Measurements from ENCODE around the gene AGL. TPM values are rescaled to one million over a fixed set of nuclear protein-coding genes. Genes with fewer than 3 reads are reported as not detected.

The AGL gene
- total and polyA plus RNA-seq, 9 donors = 101 to 280 (median 194) TPM

DNA sequence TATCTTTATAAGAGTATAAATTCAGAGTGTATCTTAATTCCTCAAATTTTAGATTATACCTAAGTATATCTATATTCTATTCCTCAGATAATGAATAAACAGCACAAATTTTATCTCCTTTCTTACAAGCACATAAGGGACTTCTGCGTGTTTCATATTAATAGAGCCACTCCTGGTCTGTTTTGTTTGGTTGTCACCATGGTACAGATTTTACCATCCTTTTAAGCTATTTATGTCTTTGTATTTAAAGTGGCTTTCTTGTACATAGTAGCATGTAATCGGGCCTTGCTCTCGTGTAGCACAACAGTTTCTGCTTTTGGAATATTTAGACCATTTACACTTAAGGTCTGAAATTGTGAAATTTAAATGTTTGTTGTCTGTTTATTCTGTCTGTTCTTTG, 67.1 kb downstream of the AGL start:
- H3K27ac ChIP-seq (ENCODE audit: low read length) = no peak overlapping the region
- H3K27me3 ChIP-seq (ENCODE audit: control insufficient read depth, insufficient read depth, low read length) = no peaks in the 10 kb centered on the region
- no peak for DNase-seq
- H3K4me1 ChIP-seq (ENCODE audit: control insufficient read depth, insufficient read depth, low read length) = no peaks in the 10 kb centered on the region
- peaks cover 19% of the 10 kb centered on the region for H3K36me3 ChIP-seq (ENCODE audit: control insufficient read depth, insufficient read depth, low read length)
- no peaks in the 10 kb centered on the region for H3K9me3 ChIP-seq (replicated peaks; ENCODE audit: control insufficient read depth, low read depth, low read length)
- no peak overlapping the region for H3K4me3 ChIP-seq (ENCODE audit: low read length)
- WGBS (ENCODE audit: insufficient coverage) = no CpG with 5 or more reads among the region's 3 CpGs

DNA sequence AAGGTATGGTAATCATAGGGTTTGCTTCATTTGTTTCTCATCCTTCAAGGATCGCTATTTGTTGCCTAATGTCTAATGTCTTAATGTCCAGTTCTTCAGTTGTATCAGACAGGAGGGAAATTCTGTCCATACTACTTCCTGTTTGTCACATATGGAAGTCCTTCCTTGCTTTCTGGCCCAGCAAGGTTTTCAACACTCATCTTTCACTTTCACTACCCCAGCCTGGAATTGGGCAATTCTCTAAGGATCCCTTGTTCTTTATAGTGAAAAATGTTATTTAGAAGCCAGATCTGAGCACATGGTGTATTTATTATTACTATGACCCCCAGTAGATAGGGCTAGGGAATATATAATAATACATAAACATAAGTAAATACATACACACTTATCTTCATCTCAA, 69.1 kb downstream of the AGL start:
- Histone ChIP-seq H3K4me3 (ENCODE audit: low read length) (no peak overlapping the region), H3K36me3 (ENCODE audit: control insufficient read depth, insufficient read depth, low read length) (peaks cover 12% of the 10 kb centered on the region), H3K27ac (ENCODE audit: low read length) (no peak overlapping the region), H3K27me3 (ENCODE audit: control insufficient read depth, insufficient read depth, low read length) (no peaks in the 10 kb centered on the region), H3K9me3 (replicated peaks; ENCODE audit: control insufficient read depth, low read depth, low read length) (no peaks in the 10 kb centered on the region), H3K4me1 (ENCODE audit: control insufficient read depth, insufficient read depth, low read length) (no peaks in the 10 kb centered on the region)
- peak; percentile 76 for DNase-seq
- no CpG with 5 or more reads among the region's 1 CpG for WGBS (ENCODE audit: insufficient coverage)

DNA sequence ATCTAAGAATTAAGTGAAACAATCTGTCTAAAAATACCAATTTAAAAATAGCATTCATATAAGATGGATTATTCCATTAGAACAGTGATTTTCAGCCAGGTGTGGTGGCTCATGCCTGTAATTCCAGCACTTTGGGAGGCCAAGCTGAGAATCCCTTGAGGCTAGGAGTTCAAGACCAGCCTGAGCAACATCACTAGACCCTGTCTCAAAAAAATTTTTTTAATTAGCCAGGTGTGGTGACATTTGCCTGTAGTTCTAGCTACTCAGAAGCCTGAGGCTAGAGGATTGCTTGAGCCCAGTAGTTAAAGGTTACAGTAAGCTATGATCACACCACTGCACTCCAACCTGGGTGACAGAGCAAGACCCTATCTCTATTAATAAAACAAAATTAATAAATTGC, 84.6 kb downstream of the AGL start:
- H3K27me3 ChIP-seq (ENCODE audit: control insufficient read depth, insufficient read depth, low read length) = no peaks in the 10 kb centered on the region
- no peak for DNase-seq

DNA sequence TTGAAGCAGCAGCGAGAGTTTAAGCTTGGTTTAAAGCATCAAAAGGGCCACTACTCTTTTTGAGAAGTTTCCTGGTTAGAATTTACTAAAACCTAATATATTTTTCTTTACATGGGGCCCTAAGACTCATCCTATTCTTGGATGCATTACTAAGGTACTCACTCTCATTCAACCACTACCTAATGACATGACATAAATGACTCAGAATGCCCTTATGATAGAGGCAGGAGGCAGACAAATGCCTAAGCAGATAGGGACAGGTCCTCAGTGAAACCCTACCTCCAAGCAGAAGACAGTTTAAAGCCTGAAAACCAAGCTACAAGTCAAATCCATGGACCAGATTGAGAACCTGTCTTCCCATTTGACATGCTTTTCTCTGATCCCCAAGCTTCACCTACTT, 85.4 kb downstream of the AGL start:
- Histone ChIP-seq H3K27me3 (ENCODE audit: control insufficient read depth, insufficient read depth, low read length) (no peaks in the 10 kb centered on the region), H3K36me3 (ENCODE audit: control insufficient read depth, insufficient read depth, low read length) (no peaks in the 10 kb centered on the region), H3K4me3 (ENCODE audit: low read length) (no peak overlapping the region), H3K4me1 (ENCODE audit: control insufficient read depth, insufficient read depth, low read length) (no peaks in the 10 kb centered on the region), H3K27ac (ENCODE audit: low read length) (no peak overlapping the region), H3K9me3 (replicated peaks; ENCODE audit: control insufficient read depth, low read depth, low read length) (no peaks in the 10 kb centered on the region)
- WGBS (ENCODE audit: insufficient coverage) = no CpG with 5 or more reads among the region's 1 CpG
- no peak for DNase-seq

More for the DNA sequence above, 84.6 kb downstream of the AGL start:
- H3K27ac ChIP-seq (ENCODE audit: low read length) = no peak overlapping the region
- no peak overlapping the region for H3K4me3 ChIP-seq (ENCODE audit: low read length)
- H3K4me1 ChIP-seq (ENCODE audit: control insufficient read depth, insufficient read depth, low read length) = no peaks in the 10 kb centered on the region
- no peaks in the 10 kb centered on the region for H3K36me3 ChIP-seq (ENCODE audit: control insufficient read depth, insufficient read depth, low read length)
- no peaks in the 10 kb centered on the region for H3K9me3 ChIP-seq (replicated peaks; ENCODE audit: control insufficient read depth, low read depth, low read length)

DNA sequence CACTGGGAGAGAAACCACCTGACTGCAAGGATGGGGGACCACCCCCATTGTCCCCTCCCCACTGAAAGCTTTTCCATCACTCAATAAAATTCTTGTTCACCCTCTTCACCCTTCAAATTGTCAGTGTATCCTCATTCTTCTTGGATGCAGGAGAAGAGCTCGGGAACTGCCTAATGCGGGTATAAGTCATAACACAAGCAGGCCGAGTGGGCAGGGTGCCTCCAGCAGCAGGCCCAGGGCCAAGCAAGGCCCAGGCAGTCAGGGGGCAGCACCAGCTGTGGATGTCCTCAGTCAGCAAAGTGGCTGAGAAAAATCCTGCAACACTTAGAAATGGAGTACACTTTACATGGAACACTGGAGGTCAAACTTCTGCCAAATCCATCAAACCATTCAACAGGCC, 85.9 kb downstream of the AGL start:
- Histone ChIP-seq H3K27ac (ENCODE audit: low read length) (no peak overlapping the region), H3K4me3 (ENCODE audit: low read length) (no peak overlapping the region), H3K36me3 (ENCODE audit: control insufficient read depth, insufficient read depth, low read length) (no peaks in the 10 kb centered on the region), H3K9me3 (replicated peaks; ENCODE audit: control insufficient read depth, low read depth, low read length) (no peaks in the 10 kb centered on the region), H3K27me3 (ENCODE audit: control insufficient read depth, insufficient read depth, low read length) (no peaks in the 10 kb centered on the region), H3K4me1 (ENCODE audit: control insufficient read depth, insufficient read depth, low read length) (no peaks in the 10 kb centered on the region)
- DNase-seq = no peak
- 100% methylated on average over 2 of the region's 3 CpGs for WGBS (ENCODE audit: insufficient coverage)

DNA sequence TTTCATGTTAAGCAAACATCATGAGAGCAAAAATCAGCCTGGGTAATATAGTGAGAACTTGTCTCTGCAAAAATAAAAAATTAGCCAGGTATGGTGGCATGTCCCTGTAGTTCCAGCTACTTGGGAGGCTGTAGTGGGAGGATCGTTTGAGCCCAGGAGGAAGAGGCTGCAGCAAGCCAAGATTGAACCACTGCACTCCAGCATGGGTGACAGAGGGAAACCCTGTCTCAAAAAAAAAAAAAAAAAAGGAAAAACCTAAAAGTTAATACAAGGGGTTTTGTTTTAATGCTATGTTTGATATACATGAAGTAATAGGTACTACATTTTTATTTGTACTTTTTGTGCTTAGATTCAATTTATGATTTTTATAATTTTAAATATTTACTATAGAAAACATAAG, 92.6 kb downstream of the AGL start:
- Histone ChIP-seq H3K4me1 (ENCODE audit: control insufficient read depth, insufficient read depth, low read length) (peaks cover 4% of the 10 kb centered on the region), H3K27ac (ENCODE audit: low read length) (no peak overlapping the region), H3K9me3 (replicated peaks; ENCODE audit: control insufficient read depth, low read depth, low read length) (no peaks in the 10 kb centered on the region), H3K27me3 (ENCODE audit: control insufficient read depth, insufficient read depth, low read length) (no peaks in the 10 kb centered on the region), H3K36me3 (ENCODE audit: control insufficient read depth, insufficient read depth, low read length) (no peaks in the 10 kb centered on the region), H3K4me3 (ENCODE audit: low read length) (no peak overlapping the region)
- no peak for DNase-seq
- 40% methylated on average over 1 of the region's 1 CpG for WGBS (ENCODE audit: insufficient coverage)

DNA sequence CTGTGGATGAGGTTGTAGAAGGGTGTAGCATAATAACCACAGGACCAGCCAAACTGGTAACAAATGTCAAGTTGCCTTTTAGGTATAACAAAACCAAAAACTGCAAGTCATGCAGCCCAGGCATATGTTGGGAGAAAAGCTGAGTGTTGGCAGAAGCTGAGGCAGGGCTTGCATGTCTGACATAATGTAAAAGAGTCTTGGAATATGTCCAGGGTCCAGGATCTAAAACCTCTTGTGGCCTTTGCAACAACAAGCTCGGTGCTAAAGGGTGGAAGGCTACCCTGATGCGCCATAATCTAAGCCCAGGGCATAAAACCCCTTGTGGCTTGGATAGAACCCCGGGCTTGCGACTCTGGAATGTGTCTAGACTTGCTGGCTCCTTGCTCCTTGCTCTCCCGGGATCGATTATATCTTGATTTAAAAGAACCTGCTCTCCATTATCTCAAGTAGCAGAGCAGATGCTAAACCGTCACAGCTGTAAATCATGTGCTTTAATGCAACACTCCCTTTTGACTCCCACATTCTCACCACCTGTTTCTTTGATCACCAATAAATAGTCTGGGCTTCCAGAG, 93.1 kb downstream of the AGL start:
- H3K27ac ChIP-seq (ENCODE audit: low read length) = no peak overlapping the region
- H3K27me3 ChIP-seq (ENCODE audit: control insufficient read depth, insufficient read depth, low read length) = no peaks in the 10 kb centered on the region
- no peaks in the 10 kb centered on the region for H3K36me3 ChIP-seq (ENCODE audit: control insufficient read depth, insufficient read depth, low read length)
- peak; percentile 63 for DNase-seq
- no peaks in the 10 kb centered on the region for H3K9me3 ChIP-seq (replicated peaks; ENCODE audit: control insufficient read depth, low read depth, low read length)
- 13% methylated on average over 7 of the region's 7 CpGs for WGBS (ENCODE audit: insufficient coverage)
- peaks cover 4% of the 10 kb centered on the region for H3K4me1 ChIP-seq (ENCODE audit: control insufficient read depth, insufficient read depth, low read length)
- H3K4me3 ChIP-seq (ENCODE audit: low read length) = no peak overlapping the region

DNA sequence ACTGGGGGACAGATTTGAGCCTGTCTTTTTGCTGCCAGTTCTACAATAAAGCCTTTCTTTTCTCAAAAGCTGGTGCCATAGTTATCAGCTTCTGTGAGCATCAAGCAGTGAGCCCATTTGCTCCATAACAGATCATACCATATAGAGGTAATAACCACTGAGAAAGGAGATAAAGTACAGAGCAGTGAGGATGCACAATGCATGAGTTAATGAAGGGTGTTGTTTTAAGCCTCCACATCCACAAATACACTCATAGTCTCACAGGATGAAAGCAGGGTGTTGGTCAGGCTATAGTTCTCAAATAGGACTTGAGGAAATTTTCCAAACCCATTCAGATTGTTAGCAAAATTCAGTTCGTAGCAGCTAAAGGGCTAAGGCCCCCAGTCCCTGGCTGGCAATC, 94.0 kb downstream of the AGL start:
- H3K27me3 ChIP-seq (ENCODE audit: control insufficient read depth, insufficient read depth, low read length) = no peaks in the 10 kb centered on the region
- no peak overlapping the region for H3K27ac ChIP-seq (ENCODE audit: low read length)
- H3K4me3 ChIP-seq (ENCODE audit: low read length) = no peak overlapping the region
- H3K4me1 ChIP-seq (ENCODE audit: control insufficient read depth, insufficient read depth, low read length) = peaks cover 4% of the 10 kb centered on the region
- WGBS (ENCODE audit: insufficient coverage) = 20% methylated on average over 1 of the region's 1 CpG
- DNase-seq = no peak
- no peaks in the 10 kb centered on the region for H3K9me3 ChIP-seq (replicated peaks; ENCODE audit: control insufficient read depth, low read depth, low read length)
- no peaks in the 10 kb centered on the region for H3K36me3 ChIP-seq (ENCODE audit: control insufficient read depth, insufficient read depth, low read length)

DNA sequence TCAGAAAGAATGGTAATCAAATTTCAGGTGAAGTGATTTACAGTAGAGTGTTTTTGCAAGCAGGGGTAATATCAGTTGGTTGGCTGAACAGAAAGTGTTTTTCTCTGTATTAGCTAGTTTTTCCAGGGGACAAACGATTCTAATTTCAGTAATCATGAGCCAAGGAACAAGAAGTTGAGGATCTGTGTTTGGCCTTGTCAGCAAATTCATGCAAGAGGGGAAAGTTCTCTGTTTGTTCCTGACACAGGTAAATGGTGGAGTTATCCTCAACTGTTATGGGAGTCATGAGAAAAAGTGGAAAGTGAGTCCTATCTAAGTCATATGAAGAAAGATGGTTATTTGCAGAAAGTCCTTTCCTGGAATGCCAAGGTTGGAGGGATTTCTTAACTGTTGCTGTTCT, 95.0 kb downstream of the AGL start:
- H3K4me1 ChIP-seq (ENCODE audit: control insufficient read depth, insufficient read depth, low read length) = peaks cover 4% of the 10 kb centered on the region
- no peak overlapping the region for H3K4me3 ChIP-seq (ENCODE audit: low read length)
- no peaks in the 10 kb centered on the region for H3K27me3 ChIP-seq (ENCODE audit: control insufficient read depth, insufficient read depth, low read length)
- DNase-seq = no peak
- no peaks in the 10 kb centered on the region for H3K36me3 ChIP-seq (ENCODE audit: control insufficient read depth, insufficient read depth, low read length)
- WGBS (ENCODE audit: insufficient coverage) = 83% methylated on average over 1 of the region's 1 CpG
- H3K9me3 ChIP-seq (replicated peaks; ENCODE audit: control insufficient read depth, low read depth, low read length) = no peaks in the 10 kb centered on the region
- no peak overlapping the region for H3K27ac ChIP-seq (ENCODE audit: low read length)

DNA sequence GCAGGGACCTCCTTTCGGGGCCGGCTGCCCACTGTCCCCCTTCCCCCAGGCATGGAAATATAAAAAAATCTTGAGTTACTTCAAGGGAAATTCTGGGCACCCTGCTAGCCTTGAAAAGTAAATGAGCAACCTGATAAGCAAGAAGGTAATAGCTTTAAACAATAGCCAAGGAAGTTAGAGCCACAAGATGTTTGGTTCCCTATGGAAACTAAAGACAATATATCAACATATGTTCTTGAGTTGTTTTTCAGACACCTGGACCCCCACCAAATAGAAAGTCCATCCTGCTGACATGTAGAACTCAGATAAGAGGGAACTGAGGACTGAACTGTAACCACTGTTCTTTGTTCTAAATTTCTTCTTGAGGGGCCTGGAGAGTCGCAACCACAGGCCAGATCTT, 100.3 kb downstream of the AGL start:
- Histone ChIP-seq H3K4me3 (ENCODE audit: low read length) (no peak overlapping the region), H3K27ac (ENCODE audit: low read length) (no peak overlapping the region), H3K36me3 (ENCODE audit: control insufficient read depth, insufficient read depth, low read length) (no peaks in the 10 kb centered on the region), H3K27me3 (ENCODE audit: control insufficient read depth, insufficient read depth, low read length) (no peaks in the 10 kb centered on the region), H3K4me1 (ENCODE audit: control insufficient read depth, insufficient read depth, low read length) (no peaks in the 10 kb centered on the region), H3K9me3 (replicated peaks; ENCODE audit: control insufficient read depth, low read depth, low read length) (no peaks in the 10 kb centered on the region)
- DNase-seq = no peak
- 86% methylated on average over 1 of the region's 3 CpGs for WGBS (ENCODE audit: insufficient coverage)

DNA sequence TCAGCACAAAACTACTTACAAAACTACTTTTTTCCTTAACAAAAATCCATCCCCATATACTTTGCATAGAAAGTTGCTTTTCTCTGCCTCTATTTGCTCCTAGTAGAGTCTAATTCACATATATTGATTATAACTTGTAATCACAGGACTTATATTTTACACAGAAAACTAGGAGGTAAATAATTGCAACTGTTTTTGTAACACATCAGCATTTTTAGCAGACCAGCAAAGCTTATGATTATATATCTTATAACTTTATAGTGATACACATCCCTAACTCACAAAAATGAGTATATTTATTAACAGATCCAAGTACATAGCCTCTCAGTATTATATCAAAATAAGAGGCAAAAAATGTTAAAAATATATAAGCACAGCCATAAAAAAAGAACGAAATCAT, 102.4 kb downstream of the AGL start:
- no CpG with 5 or more reads among the region's 1 CpG for WGBS (ENCODE audit: insufficient coverage)
- Histone ChIP-seq H3K27ac (ENCODE audit: low read length) (no peak overlapping the region), H3K4me1 (ENCODE audit: control insufficient read depth, insufficient read depth, low read length) (no peaks in the 10 kb centered on the region), H3K9me3 (replicated peaks; ENCODE audit: control insufficient read depth, low read depth, low read length) (no peaks in the 10 kb centered on the region), H3K36me3 (ENCODE audit: control insufficient read depth, insufficient read depth, low read length) (no peaks in the 10 kb centered on the region), H3K27me3 (ENCODE audit: control insufficient read depth, insufficient read depth, low read length) (no peaks in the 10 kb centered on the region), H3K4me3 (ENCODE audit: low read length) (no peak overlapping the region)
- no peak for DNase-seq
